Limb (tissue), 2 donors: ENCODE measurements around the gene SUSD2.
A peak's percentile ranks its signal among the peaks of the same experiment; 100 is the strongest.
"Not testable (repeated sequence)": the region's sequence is repeated elsewhere in the genome, so short reads cannot be mapped to it uniquely, and the experiment has no call there.

ENCODE experiments used
- DNase-seq, 2 donors: peaks; one replicate each; pipeline ENCODE4 v3.0.0-alpha.2; 2016; ENCODE audit errors: extremely low spot score in 2 of 2

SUSD2 gene

DNA sequence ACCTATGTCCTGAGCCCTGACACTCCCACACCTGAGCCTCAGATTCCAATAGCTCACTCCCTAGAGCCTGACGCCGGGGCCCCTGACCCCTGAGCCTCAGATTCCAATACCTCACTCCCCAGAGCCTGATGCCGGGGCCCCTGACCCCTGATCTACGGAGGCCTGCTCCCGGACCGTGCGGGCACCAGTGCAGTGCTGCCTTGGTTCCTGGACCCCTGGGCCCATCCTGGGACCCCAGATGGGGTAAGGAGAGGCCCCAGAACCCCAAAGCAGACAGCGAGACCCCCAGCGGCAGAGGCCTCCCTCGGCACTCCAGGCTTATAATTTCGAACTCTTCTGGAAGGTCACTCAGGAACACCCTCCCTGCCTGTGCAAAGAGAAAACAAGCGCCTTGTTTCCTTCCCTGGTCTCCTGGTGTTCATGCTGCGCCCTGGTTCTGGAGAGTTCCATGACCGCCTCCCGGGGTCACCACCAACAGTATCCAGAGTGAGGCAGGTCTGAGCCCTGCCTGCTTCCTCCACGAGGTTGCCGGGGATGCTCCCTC lies 7.5 kb downstream of the SUSD2 start:
- DNase-seq = no peak

- DNase-seq = peak; percentile 32 to 72
Observed at GRCh38 chr22:24189249-24190158, 8.2 kb downstream of the SUSD2 start.

DNA sequence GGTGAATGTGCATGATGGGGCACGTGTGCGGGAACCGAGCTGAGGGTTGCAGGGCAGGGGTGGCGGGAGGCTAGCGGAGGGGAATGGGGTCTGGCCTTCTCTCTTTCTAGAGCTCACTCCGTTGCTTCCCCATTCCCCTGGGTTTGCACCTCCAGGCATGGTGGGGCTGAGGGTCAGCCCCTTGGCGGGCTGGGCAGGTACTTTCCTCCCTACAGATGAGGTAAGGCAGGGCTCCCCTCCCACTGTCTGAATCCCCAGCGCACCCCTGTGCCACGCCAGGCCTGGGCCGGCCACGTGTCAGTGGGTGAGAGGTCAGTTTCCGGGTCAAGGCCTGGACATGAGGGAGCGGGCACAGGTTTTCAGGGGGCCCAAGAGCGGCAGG lies 8.9 kb downstream of the SUSD2 start:
- DNase-seq = no peak

- peak in 1 of 2 donors; percentile 29 for DNase-seq
Observed at GRCh38 chr22:24190596-24191208, 9.4 kb downstream of the SUSD2 start.

DNA sequence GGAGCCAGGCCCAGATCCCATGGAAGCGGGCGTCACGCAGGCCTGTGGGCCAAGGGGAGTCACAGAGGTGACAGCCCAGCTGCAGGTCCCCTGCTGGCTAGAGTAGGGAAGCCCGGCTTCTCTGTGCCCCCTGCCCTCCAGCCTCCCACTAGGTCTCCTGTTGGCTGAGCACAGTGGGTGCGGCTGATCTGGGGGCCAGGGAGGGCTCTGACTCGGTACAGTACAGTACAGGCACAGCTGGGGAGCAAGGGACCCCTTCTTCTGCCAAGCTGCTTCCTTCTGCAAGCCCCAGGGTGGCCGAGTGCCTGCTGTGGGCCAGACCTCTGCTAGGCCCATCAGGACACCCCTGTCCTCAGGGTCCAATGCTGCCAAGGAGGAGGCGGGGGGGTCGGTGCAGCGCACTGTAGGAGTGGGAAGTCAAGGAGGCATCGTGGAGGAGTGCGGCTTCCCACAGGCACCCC lies 10.1 kb downstream of the SUSD2 start:
- no peak for DNase-seq

DNA sequence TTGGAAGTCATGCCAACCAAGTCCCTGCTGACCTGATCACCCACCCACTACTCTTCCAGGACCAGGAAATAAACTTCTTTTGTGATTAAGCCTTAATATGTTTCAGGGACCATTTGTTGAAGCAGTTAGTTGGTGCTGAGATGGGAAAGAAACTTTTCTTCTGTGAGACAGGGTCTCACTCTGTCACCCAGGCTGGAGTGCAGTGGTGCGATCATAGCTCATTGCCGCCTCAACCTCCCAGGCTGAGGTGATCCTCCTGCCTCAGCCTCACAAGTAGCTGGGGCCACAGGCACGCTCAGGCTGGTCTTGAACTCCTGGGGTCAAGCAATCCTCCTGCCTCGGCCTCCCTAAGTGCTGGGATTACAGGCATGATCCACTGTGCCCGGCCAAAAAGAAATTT lies 10.6 kb downstream of the SUSD2 start:
- DNase-seq = no peak

DNA sequence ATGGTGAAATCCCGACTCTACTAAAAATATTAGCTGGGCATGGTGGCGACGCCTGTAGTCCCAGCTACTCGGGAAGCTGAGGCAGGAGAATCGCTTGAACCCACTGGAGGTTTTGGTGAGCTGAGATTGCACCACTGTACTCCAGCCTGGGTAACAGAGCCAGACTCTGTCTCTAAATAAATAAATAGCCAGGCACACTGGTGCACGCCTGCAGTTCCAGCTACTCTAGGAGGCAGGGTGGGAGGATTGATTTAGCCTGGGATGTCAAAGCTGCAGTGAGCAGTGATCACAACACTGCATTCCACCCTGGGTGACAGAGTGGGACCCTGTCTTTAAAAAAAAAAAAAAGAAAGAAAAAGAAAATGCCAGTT lies 17.4 kb downstream of the SUSD2 start:
- no peak for DNase-seq

- no peak for DNase-seq
Observed at GRCh38 chr22:24200619-24201212, 19.4 kb downstream of the SUSD2 start.

DNA sequence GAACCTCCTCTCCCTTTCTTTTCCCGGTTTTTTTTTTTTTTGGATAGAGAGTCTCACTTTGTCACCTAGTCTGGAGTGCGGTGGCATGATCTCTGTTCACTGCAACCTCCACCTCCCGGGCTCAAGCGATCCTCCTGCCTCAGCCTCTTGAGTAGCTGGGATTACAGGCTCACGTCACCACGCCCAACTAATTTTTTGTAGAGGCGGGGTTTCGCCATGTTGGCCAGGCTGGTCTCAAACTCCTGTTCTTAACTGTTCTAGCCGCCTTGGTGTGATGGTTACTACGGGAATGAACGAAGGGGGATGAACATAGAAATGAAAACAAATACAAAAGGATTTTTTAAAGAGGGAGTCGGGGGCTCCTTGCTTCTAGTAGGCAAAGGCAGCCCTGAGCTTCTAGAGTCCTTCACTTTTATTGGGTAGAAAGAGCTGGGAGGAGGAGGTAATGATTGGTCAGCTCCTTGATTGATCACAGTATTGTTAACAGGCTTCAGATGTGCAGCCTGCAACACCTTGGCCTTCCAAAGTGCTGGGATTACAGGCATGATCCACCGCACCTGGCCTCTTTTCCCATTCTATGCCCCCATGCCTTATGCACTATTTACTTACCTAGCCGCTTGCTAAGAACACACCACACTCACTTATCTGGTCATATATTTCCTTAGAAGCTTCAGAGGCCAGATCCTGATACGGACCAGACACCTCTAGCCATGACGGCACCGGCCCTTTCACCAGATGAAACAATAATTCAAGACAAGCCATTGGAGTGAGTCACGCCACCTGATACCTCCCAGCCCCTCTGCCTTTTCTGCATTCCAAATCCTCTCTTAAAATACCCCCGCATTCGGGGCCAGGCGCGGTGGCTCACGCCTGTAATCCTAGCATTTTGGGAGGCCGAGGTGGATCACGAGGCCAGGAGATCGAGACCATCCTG lies 20.7 kb downstream of the SUSD2 start:
- DNase-seq = no peak

DNA sequence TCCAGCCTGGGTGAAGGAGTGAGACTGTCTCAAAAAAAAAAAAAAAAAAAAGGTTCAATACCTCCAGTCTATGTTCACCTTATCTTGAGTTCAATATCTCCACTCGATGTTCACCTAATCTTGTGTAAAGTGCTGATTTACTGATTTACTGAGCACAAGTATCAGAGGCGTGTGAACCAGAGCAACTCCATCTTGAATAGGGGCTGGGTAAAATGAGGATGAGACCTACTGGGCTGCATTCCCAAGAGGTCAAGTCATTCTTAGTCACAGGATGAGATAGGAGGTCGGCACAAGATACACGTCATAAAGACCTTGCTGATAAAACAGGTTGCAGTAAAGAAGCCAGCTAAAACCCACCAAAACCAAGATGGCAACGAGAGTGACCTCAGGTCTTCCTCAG lies 22.6 kb downstream of the SUSD2 start:
- DNase-seq = not testable (repeated sequence)

DNA sequence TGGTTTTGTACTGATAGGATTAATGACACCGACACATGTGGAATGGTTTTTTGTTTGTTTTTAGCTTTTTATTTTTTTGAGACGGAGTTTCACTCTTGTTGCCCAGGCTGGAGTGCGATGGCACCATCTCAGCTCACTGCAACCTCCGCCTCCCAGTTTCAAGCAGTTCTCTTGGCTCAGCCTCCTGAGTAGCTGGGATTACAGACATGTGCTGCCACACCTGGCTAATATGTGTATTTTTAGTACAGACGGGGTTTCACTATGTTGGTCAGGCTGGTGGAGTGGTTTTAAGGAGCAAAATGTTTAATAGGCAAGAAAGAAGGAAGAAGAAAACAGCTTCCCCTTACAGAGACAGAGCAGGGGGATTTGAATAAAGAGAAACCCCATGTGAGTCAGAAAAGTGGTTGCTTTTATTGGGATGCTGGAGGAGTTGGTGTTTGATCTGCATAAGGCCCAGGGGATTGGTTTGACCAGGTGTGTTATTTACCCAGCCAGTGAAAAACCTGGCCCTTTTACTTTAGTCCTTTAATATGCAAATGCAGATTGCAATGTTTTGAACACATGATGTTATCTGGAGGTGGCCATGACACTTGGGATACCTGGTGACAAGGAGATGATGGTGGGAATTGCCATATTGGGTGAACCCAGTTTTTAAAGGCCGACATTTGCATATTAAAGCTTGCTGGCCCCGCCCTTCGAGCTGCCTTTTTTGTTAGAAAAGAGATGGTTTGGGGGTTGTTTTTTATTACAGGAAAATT lies 24.3 kb downstream of the SUSD2 start:
- no peak for DNase-seq

DNA sequence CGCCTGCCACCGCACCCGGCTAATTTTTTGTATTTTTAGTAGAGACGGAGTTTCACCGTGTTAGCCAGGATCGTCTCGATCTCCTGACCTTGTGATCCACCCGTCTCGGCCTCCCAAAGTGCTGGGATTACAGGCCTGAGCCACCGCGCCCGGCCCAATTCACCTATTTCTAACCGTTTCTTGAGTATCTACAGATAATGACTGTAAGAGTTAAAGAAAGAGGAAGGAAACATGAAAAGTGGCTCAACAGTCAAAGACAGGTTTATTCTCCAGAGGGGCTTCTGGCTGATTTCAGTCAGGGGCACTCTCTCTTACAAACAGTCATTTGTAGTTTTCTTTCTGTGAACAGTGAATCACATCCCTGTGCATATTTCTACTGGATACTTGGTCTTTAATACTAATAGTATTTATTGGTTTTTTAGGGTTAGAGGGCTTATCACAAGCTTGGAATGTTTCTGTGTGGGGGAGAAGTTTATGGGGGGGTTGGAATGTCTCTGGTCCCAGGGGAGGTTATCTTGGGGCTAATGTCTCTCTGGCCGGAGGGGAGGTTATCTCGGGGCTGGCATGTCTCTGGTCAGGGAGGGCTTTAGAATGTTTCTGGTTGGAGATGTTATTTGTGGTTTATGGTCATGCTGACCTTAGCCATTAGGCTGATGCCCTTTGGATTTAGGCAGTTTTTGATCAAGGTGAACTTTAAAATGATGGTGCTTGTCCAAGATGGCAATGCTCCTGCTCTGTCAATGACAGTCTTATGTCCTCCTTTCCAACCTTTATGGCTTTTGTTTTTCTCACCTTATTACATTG lies 25.4 kb downstream of the SUSD2 start:
- DNase-seq = not testable (repeated sequence)

DNA sequence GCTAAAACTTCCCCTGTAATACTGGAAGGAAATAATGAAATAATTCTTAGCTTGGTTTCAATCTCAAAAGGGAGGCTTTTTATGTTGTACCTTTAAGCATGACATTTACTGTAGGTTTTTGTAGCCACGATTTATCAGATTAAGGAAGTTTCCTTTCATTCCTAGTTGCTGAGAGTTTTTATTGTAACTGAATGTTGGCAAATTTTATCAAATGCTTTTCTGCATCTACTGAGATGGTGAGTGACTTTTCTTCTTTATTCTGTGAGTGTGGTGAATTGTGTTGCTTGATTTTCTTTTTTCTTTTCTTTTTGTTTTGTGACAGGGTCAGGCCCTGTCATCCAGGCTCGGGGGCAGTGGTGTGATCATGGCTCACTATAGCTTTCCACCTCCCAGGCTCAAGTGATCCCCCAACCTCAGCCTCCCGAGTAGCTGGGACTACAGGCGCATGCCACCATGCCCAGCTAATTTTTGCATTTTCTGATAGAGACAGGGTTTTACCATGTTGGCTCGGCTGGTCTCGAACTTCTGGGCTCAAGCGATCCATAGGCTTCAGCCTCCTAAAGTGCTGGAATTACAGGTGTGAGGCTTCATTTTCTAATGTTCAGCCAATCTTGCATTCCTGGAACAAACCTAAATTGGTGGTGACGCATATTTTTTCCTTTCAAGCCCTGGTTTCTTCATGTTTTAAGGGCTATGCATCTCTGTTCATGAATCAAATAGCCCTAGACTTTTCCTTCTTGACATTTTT lies 26.2 kb downstream of the SUSD2 start:
- DNase-seq = no peak

DNA sequence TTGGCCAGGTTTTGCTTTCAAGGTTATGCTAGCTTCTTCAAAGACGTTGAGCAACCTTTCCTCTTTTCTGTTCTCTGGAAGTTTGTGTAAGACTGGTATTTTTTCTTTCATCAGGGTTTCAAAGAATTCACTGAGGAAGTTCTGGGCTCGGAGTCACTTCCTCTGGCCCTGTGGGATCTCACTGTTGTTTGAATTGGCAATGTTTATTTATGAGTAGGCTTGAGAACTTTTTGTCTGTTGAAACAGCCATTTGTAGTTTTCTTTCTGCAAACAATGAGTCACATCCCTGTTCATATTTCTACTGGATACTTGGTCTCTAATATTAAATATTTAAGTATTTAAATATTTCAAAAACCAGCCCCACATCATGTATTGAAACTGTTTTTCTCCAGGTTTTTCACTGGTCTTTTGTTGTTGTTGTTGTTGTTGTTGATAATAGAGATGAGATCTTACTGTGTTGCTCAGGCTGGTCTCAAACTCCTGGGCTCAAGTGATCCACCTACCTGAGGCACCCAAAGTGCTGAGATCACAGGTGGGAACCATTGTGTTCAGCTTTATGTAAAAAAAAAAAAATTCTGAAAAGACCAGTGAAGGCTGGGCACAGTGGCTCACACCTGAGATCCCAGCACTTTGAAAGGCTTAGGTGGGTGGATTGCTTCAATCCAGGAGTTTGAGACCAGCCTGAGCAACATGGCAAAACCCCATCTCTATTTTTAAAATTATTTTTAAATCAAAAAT lies 26.9 kb downstream of the SUSD2 start:
- peak in 1 of 2 donors; percentile 4 for DNase-seq

DNA sequence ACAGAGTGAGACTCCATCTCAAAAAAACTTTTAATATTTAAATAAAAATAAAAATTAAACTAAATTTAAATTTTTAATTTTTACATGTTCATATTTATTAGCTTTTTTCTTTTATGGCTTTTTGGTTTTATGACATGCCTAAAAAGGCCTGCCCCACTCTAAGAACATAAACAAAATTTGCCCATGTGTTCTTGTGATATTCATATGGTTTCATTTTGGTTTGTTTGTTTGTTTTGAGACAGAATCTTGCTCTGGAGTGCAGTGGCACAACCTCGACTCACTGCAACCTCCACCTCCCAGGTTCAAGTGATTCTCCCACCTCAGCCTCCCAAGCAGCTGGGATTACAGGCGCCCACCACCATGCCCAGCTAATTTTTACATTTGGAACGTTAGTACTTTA lies 27.7 kb downstream of the SUSD2 start:
- DNase-seq = no peak

DNA sequence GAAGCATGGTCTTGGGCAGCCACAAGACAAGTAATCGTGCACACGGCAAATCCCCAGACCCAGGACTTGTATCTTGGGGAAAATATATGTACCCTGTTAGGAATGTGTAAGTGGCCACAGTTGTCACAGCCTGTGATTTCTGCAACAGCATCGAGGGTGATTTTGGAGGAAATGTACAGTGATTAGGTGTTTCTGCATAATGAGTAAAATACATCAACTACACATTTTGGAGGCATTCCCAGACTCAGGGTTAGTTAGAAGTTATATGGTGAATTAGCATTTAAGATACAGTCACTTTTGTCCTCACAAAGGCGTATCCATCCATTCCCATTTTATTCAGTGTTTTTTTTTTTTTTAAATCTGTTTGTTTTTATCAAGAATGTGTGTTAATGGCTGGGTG lies 28.4 kb downstream of the SUSD2 start:
- DNase-seq = no peak

DNA sequence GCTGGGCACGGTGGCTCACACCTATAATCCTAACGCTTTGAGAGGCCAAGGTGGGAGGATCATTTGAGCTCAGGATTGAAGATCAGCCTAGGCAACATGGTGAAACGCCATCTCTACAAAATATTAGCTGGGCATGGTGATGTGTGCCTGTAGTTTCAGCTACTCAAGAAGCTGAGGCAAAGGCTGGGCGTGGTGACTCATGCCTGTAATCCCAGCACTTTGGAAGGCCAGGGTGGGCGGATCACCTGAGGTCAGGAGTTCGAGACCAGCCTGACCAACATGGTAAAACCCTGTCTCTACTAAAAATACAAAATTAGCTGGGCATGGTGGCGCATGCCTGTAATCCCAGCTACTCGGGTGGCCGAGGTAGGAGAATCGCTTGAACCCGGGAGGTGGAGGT lies 29.1 kb downstream of the SUSD2 start:
- not testable (repeated sequence) for DNase-seq

- DNase-seq = not testable (repeated sequence)
Observed at GRCh38 chr22:24211716-24212115, 30.4 kb downstream of the SUSD2 start.
